GM18873 (cell line): Measurements from ENCODE around the gene CDKN2AIP.

Source experiments
- ATAC-seq: cut with Tn5 transposase; IDR thresholded peaks from one replicate; pipeline ENCODE4 v1.9.1; 2021; ENCODE audit warnings: mild to moderate bottlenecking, moderate library complexity, moderate number of reproducible peaks; ENCODE audit not compliant: unreplicated experiment, low FRiP score

Gene CDKN2AIP

DNA sequence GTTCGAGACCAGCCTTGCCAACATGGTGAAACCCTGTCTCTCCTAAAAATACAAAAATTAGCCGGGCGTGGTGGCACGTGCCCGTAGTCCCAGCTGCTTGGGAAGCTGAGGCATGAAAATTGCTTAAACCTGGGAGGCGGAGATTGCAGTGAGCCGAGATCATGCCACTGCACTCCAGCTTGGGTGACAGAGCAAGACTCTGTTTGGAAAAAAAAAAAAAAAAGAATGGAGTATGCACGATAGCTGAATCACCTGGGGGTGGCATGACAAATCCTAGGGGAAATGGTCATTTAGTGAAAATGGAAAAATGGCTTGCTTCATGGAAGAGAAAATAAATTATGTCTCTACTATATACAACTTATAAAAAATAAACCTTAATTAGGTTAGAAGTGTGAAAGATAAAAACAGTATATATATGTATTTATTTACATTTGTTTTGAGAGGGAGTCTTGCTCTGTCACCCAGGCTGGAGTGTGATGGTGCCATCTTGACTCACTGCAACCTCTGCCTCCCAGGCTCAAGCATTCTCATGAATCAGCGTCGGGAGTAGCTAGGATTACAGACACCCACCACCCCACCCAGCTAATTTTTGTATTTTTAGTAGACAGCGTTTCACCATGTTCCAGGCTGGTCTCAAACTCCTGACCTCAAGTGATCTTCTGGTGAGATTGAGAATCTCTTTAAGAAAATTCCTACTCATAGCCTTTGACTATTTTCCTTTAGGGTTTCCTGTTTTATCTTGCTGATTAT is 41.1 kb downstream of the CDKN2AIP start:
- no peak for ATAC-seq

DNA sequence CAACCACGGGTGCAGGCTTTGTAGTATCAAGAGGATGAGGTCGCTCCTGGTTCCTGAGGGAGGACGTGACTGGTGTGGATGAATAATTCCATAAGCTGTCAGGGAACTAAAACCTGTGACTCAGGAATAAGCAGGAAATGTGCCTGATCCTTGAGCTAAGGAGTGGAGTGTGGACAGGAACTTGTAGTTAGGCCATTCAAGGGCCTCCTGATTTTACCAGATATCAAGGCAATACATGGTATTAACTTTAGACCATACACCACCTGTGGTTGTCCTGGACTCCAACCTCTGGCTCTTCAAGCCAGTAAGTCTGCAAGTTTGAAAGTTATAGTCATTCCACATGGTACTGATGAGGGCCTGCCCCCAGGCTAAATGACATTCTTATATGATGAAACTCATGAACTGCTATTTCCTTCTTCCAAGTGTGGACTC is 48.4 kb downstream of the CDKN2AIP start:
- no peak for ATAC-seq

- no peak for ATAC-seq
Observed at GRCh38 chr4:183493246-183493645, 48.8 kb downstream of the CDKN2AIP start.

GRCh38 chr4:183495184-183495583 is 50.7 kb downstream of the CDKN2AIP start:
- no peak for ATAC-seq
